ENCODE measurements around the gene TOP1.

- TF ChIP-seq CTCF (IDR thresholded peaks at IDR 0.05) (no peak), EZH2 (IDR thresholded peaks at IDR 0.05) (no peak)
Observed at GRCh38 chr20:41050361-41051008, 21.9 kb downstream of the TOP1 start.

All from neural progenitor cell (in vitro differentiated cells).